ENCODE measurements around the gene STK32B.

STK32B gene

DNA sequence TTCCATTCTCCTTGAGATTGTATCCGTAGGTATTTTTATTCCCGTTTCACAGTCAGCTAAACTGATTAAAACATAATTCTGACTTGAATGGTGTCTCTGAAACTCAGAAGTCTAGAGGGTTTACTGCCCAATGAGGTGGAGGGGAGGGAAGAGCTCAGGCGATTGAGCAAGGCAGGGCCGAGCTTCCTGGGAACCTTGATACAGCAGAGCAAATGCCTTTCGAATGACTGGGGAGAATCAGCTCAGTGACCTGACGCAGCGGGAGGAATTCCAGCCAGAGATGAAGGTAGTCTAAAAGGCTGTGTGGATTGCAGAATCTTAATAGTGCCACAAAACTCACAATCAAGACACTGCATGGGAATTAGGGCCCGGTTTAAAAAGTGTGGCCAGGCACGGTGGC, 423.5 kb downstream of the STK32B start (continued):
- TF ChIP-seq BCL6B (tag by site-specific recombination; IDR thresholded peaks at IDR 0.05) (no peak), ZSCAN18 (tag by site-specific recombination; IDR thresholded peaks at IDR 0.05) (no peak), ZNF624 (tag by site-specific recombination; IDR thresholded peaks at IDR 0.05) (no peak), ZNF37A (tag by site-specific recombination; IDR thresholded peaks at IDR 0.05) (no peak), PBX3 (CRISPR knock-in tag; IDR thresholded peaks at IDR 0.05) (no peak)

DNA sequence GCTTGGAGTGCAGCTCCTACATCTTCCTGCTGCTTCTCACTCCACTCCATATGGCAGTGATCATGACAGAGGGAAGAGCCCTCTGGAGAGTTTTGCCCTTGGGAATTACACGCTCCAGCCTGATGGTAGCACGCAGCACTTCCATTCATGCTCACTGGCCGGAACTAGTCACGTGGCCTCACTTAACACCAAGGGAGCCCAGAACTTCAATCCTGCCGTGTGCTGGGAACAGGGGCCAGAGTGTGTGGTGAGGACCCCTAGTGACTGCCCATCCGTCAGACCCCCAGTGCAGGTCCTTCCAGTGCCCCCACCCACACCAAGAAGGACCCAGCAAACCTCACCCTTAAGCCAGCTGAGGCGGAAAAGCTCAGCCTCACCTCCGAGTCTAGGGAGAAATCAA, 426.3 kb downstream of the STK32B start:
- Histone ChIP-seq H3K4me3 (ENCODE audit: low read depth, low read length) (no peak overlapping the region), H3K27ac (ENCODE audit: extremely low read depth, low read depth, low read length) (no peak overlapping the region), H3K4me1 (ENCODE audit: control insufficient read depth, insufficient read depth, low read length) (no peaks in the 10 kb centered on the region), H3K9me3 (ENCODE audit: control insufficient read depth, insufficient read depth, low read depth, low read length) (no peaks in the 10 kb centered on the region), H3K36me3 (ENCODE audit: control insufficient read depth in 2 of 2, insufficient read depth in 1 of 2, low read length in 2 of 2) (no peaks in the 10 kb centered on the region)
- TF ChIP-seq ZNF558 (tag by site-specific recombination; IDR thresholded peaks at IDR 0.05) (no peak), ZNF48 (tag by site-specific recombination; IDR thresholded peaks at IDR 0.05) (no peak), AEBP2 (tag by site-specific recombination; IDR thresholded peaks at IDR 0.05; ENCODE audit: borderline replicate concordance) (no peak), ZNF174 (tag by site-specific recombination; IDR thresholded peaks at IDR 0.05) (no peak), ZSCAN16 (tag by site-specific recombination; IDR thresholded peaks at IDR 0.05) (no peak), ZNF354C (tag by site-specific recombination; IDR thresholded peaks at IDR 0.05; ENCODE audit: borderline replicate concordance, low read depth) (no peak), ZNF350 (tag by site-specific recombination; IDR thresholded peaks at IDR 0.05) (no peak), ZNF366 (tag by site-specific recombination; conservative IDR thresholded peaks at IDR 0.05) (no peak), TRIM28 (IDR thresholded peaks at IDR 0.05; ENCODE audit: borderline replicate concordance, low read length) (no peak), KLF7 (tag by site-specific recombination; IDR thresholded peaks at IDR 0.05; ENCODE audit: borderline replicate concordance) (no peak), ZNF843 (tag by site-specific recombination; IDR thresholded peaks at IDR 0.05) (no peak), RBAK (tag by site-specific recombination; IDR thresholded peaks at IDR 0.05) (no peak), ZNF302 (tag by site-specific recombination; IDR thresholded peaks at IDR 0.05; ENCODE audit: low read depth) (no peak), MZF1 (tag by site-specific recombination; IDR thresholded peaks at IDR 0.05; ENCODE audit: borderline replicate concordance) (no peak), ZNF747 (tag by site-specific recombination; IDR thresholded peaks at IDR 0.05) (no peak)
- TF ChIP-seq, protein P1, sequence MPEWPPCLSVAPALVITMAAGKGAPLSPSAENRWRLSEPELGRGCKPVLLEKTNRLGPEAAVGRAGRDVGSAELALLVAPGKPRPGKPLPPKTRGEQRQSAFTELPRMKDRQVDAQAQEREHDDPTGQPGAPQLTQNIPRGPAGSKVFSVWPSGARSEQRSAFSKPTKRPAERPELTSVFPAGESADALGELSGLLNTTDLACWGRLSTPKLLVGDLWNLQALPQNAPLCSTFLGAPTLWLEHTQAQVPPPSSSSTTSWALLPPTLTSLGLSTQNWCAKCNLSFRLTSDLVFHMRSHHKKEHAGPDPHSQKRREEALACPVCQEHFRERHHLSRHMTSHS (tag by site-specific recombination; IDR thresholded peaks at IDR 0.05), result no peak
- ChIA-PET CTCF (no interaction called here), POLR2A (no interaction called here)

Measured in HEK293 (cell line).